Lower leg skin (tissue), 4 donors: Measurements from ENCODE around the gene DLG2. TPM values are rescaled to one million over a fixed set of nuclear protein-coding genes. Genes with fewer than 3 reads are reported as not detected.
"Not testable (repeated sequence)": the region's sequence is repeated elsewhere in the genome, so short reads cannot be mapped to it uniquely, and the experiment has no call there.

ENCODE experiments used
- DNase-seq, 2 donors: peaks; one replicate each; pipeline ENCODE4 v3.0.0-alpha.2; 2019; ENCODE audit warnings: low spot score in 2 of 2
- H3K4me3 ChIP-seq: fragments of 200-600 bp; sonication (generic); 2 replicates; pipeline ENCODE4 v1.5.1; 2017; ENCODE audit warnings: mild to moderate bottlenecking, low read depth; ENCODE audit not compliant: poor library complexity, severe bottlenecking
- CTCF ChIP-seq, 3 donors: fragments of 450-650 bp; IDR thresholded peaks; one replicate each; pipeline ENCODE4 v1.5.1; 2016; ENCODE audit warnings: antibody characterized with exemption in 3 of 3, mild to moderate bottlenecking in 3 of 3, moderate library complexity in 2 of 3
- POLR2A ChIP-seq, 2 donors: fragments of 450-650 bp; IDR thresholded peaks; one replicate each; pipeline ENCODE4 v1.6.1; 2016 to 2017; ENCODE audit warnings: antibody characterized with exemption in 2 of 2, mild to moderate bottlenecking in 1 of 2, moderate library complexity in 1 of 2
- WGBS, 2 donors: methylation state at CpG; one replicate each; pipeline ENCODE4 v1.1.5; 2018; 5-methylcytosine and 5-hydroxymethylcytosine counted together
- intact Hi-C: fragments of 100-400 bp; cut with DNase I; formaldehyde crosslinking; loops from one replicate; pipeline ENCODE4 v1.15.0; 2023; ENCODE audit warnings: low total_unique reads
- total RNA-seq, 4 donors: library from RNA; depleted of rRNA; stranded (reverse); fragments of >200 nt; gene quantifications; one replicate each; pipeline ENCODE4 v1.1.0, GENCODE V29; 2016

Gene DLG2
- total RNA-seq, 4 donors from 2014 or later = 37.6 to 68.3 (median 46.0) TPM

- DNase-seq = no peak
- no peak overlapping the region for H3K4me3 ChIP-seq
- TF ChIP-seq CTCF (IDR thresholded peaks at IDR 0.05) (no peak), POLR2A (IDR thresholded peaks at IDR 0.05) (no peak)
- intact Hi-C loops = no loop called here
- WGBS, 2 donors = 67 to 84% methylated on average over 3 of the region's 3 CpGs
Measured at GRCh38 chr11:85406841-85407240, 220.3 kb downstream of the DLG2 start.

GRCh38 chr11:85406316-85406715 is 220.8 kb downstream of the DLG2 start:
- H3K4me3 ChIP-seq = no peak overlapping the region
- 77% methylated on average over 3 of the region's 3 CpGs for WGBS, 2 donors
- no peak for DNase-seq
- intact Hi-C loops = no loop called here
- TF ChIP-seq POLR2A (IDR thresholded peaks at IDR 0.05) = no peak
- no peak for TF ChIP-seq CTCF (IDR thresholded peaks at IDR 0.05)

GRCh38 chr11:85395515-85396055 is 231.6 kb downstream of the DLG2 start:
- 41 to 61% methylated on average over 4 of the region's 4 CpGs for WGBS, 2 donors
- intact Hi-C loops, DNase-seq, H3K4me3 ChIP-seq: not testable (repeated sequence)

GRCh38 chr11:85394283-85394682 is 232.9 kb downstream of the DLG2 start:
- DNase-seq = no peak
- 71 to 74% methylated on average over 2 of the region's 2 CpGs for WGBS, 2 donors
- TF ChIP-seq CTCF (IDR thresholded peaks at IDR 0.05) = no peak
- TF ChIP-seq POLR2A (IDR thresholded peaks at IDR 0.05) = no peak
- intact Hi-C loops = no loop called here
- H3K4me3 ChIP-seq = no peak overlapping the region

- H3K4me3 ChIP-seq = no peak overlapping the region
- intact Hi-C loops = no loop called here
- DNase-seq = no peak
- TF ChIP-seq CTCF (IDR thresholded peaks at IDR 0.05) (no peak), POLR2A (IDR thresholded peaks at IDR 0.05) (no peak)
- 57 to 58% methylated on average over 1 of the region's 1 CpG for WGBS, 2 donors
Measured at GRCh38 chr11:85391141-85391540, 236.0 kb downstream of the DLG2 start.

GRCh38 chr11:85385547-85385946 is 241.6 kb downstream of the DLG2 start:
- no peak for TF ChIP-seq POLR2A (IDR thresholded peaks at IDR 0.05)
- no peak for TF ChIP-seq CTCF (IDR thresholded peaks at IDR 0.05)
- DNase-seq = no peak
- intact Hi-C loops = no loop called here
- H3K4me3 ChIP-seq = no peak overlapping the region
